Measurements from ENCODE around the gene CAPRIN1. TPM values are rescaled to one million over a fixed set of nuclear protein-coding genes. Genes with fewer than 3 reads are reported as not detected.

The CAPRIN1 gene
- total RNA-seq, 3 donors from 2014 or later (not counting 1 experiment from before 2014, with no cell fraction given) = 118 to 158 (median 137) TPM

- ATAC-seq (no peak), DNase-seq (no peak)
- Histone ChIP-seq H3K27me3 (ENCODE audit: control insufficient read depth, insufficient read depth, low read length) (no peaks in the 10 kb centered on the region), H3K4me1 (ENCODE audit: control insufficient read depth, insufficient read depth, low read length) (no peaks in the 10 kb centered on the region), H3K36me3 (ENCODE audit: control insufficient read depth, insufficient read depth, low read length) (peaks cover 87% of the 10 kb centered on the region), H3K4me3 (ENCODE audit: low read length) (no peak overlapping the region), H3K9me3 (ENCODE audit: control insufficient read depth, insufficient read depth, low read length) (no peaks in the 10 kb centered on the region), H3K27ac (ENCODE audit: low read length) (no peak overlapping the region)
- Mint-ChIP-seq H3K27ac (no peak overlapping the region), H3K27me3 (ENCODE audit: low read depth in 2 of 2) (no peaks in the 10 kb centered on the region), H3K36me3 (peaks cover 38% of the 10 kb centered on the region), H3K9me3 (no peaks in the 10 kb centered on the region), H3K4me3 (no peak overlapping the region), H3K4me1 (no peaks in the 10 kb centered on the region)
- no peak for TF ChIP-seq CTCF (IDR thresholded peaks at IDR 0.05)
- intact Hi-C loops (cut with micrococcal nuclease) = no loop called here
- WGBS (ENCODE audit: insufficient coverage) = 69% methylated on average over 8 of the region's 8 CpGs
Observed at GRCh38 chr11:34145847-34146381, 94.4 kb downstream of the CAPRIN1 start.

GRCh38 chr11:34146411-34146810 is 94.9 kb downstream of the CAPRIN1 start:
- 95% methylated on average over 12 of the region's 12 CpGs for WGBS (ENCODE audit: insufficient coverage)
- H3K4me1 ChIP-seq (ENCODE audit: control insufficient read depth, insufficient read depth, low read length) = no peaks in the 10 kb centered on the region
- no peaks in the 10 kb centered on the region for H3K27me3 ChIP-seq (ENCODE audit: control insufficient read depth, insufficient read depth, low read length)
- intact Hi-C loops (cut with micrococcal nuclease) = no loop called here
- H3K27ac Mint-ChIP-seq = no peak overlapping the region
- H3K4me1 Mint-ChIP-seq = no peaks in the 10 kb centered on the region
- no peak overlapping the region for H3K4me3 Mint-ChIP-seq
- H3K27me3 Mint-ChIP-seq (ENCODE audit: low read depth in 2 of 2) = no peaks in the 10 kb centered on the region
- no peak overlapping the region for H3K27ac ChIP-seq (ENCODE audit: low read length)
- H3K4me3 ChIP-seq (ENCODE audit: low read length) = no peak overlapping the region
- DNase-seq = no peak
- H3K36me3 ChIP-seq (ENCODE audit: control insufficient read depth, insufficient read depth, low read length) = peaks cover 82% of the 10 kb centered on the region
- H3K36me3 Mint-ChIP-seq = peaks cover 35% of the 10 kb centered on the region
- no peak for TF ChIP-seq CTCF (IDR thresholded peaks at IDR 0.05)
- H3K9me3 ChIP-seq (ENCODE audit: control insufficient read depth, insufficient read depth, low read length) = no peaks in the 10 kb centered on the region
- no peak for ATAC-seq
- H3K9me3 Mint-ChIP-seq = no peaks in the 10 kb centered on the region

- Histone ChIP-seq H3K36me3 (ENCODE audit: control insufficient read depth, insufficient read depth, low read length) (peaks cover 78% of the 10 kb centered on the region), H3K4me3 (ENCODE audit: low read length) (no peak overlapping the region), H3K9me3 (ENCODE audit: control insufficient read depth, insufficient read depth, low read length) (no peaks in the 10 kb centered on the region), H3K27me3 (ENCODE audit: control insufficient read depth, insufficient read depth, low read length) (no peaks in the 10 kb centered on the region), H3K27ac (ENCODE audit: low read length) (no peak overlapping the region), H3K4me1 (ENCODE audit: control insufficient read depth, insufficient read depth, low read length) (no peaks in the 10 kb centered on the region)
- DNase-seq (no peak), ATAC-seq (no peak)
- Mint-ChIP-seq H3K36me3 (peaks cover 30% of the 10 kb centered on the region), H3K4me1 (no peaks in the 10 kb centered on the region), H3K27me3 (ENCODE audit: low read depth in 2 of 2) (no peaks in the 10 kb centered on the region), H3K9me3 (no peaks in the 10 kb centered on the region), H3K4me3 (no peak overlapping the region), H3K27ac (no peak overlapping the region)
- intact Hi-C loops (cut with micrococcal nuclease) = no loop called here
- WGBS (ENCODE audit: insufficient coverage) = 95% methylated on average over 5 of the region's 5 CpGs
- TF ChIP-seq CTCF (IDR thresholded peaks at IDR 0.05) = no peak
Observed at GRCh38 chr11:34146866-34147265, 95.3 kb downstream of the CAPRIN1 start.

- H3K9me3 ChIP-seq (ENCODE audit: control insufficient read depth, insufficient read depth, low read length) = no peaks in the 10 kb centered on the region
- no peaks in the 10 kb centered on the region for H3K9me3 Mint-ChIP-seq
- no peaks in the 10 kb centered on the region for H3K4me1 ChIP-seq (ENCODE audit: control insufficient read depth, insufficient read depth, low read length)
- DNase-seq = no peak
- intact Hi-C loops (cut with micrococcal nuclease) = no loop called here
- H3K27me3 ChIP-seq (ENCODE audit: control insufficient read depth, insufficient read depth, low read length) = no peaks in the 10 kb centered on the region
- no peak overlapping the region for H3K27ac Mint-ChIP-seq
- H3K27me3 Mint-ChIP-seq (ENCODE audit: low read depth in 2 of 2) = no peaks in the 10 kb centered on the region
- WGBS (ENCODE audit: insufficient coverage) = 93% methylated on average over 8 of the region's 8 CpGs
- no peak overlapping the region for H3K27ac ChIP-seq (ENCODE audit: low read length)
- no peak for ATAC-seq
- H3K4me1 Mint-ChIP-seq = no peaks in the 10 kb centered on the region
- H3K36me3 ChIP-seq (ENCODE audit: control insufficient read depth, insufficient read depth, low read length) = peaks cover 70% of the 10 kb centered on the region
- no peak overlapping the region for H3K4me3 ChIP-seq (ENCODE audit: low read length)
- H3K4me3 Mint-ChIP-seq = no peak overlapping the region
- TF ChIP-seq CTCF (IDR thresholded peaks at IDR 0.05) = no peak
- peaks cover 23% of the 10 kb centered on the region for H3K36me3 Mint-ChIP-seq
Observed at GRCh38 chr11:34147581-34147980, 96.0 kb downstream of the CAPRIN1 start.
